Karpas-422 (cell line): ENCODE measurements around the gene C4B. TPM values are rescaled to one million over a fixed set of nuclear protein-coding genes. Genes with fewer than 3 reads are reported as not detected.
"Not testable (repeated sequence)": the region's sequence is repeated elsewhere in the genome, so short reads cannot be mapped to it uniquely, and the experiment has no call there.

Source experiments
- DNase-seq: peaks from one replicate; pipeline ENCODE4 v3.0.0-alpha.2; 2015
- H2AFZ ChIP-seq: fragments of 200-600 bp; sonication (generic); 2 replicates; pipeline ENCODE4 v1.6.1; 2014; ENCODE audit warnings: antibody characterized with exemption, low read length, mixed read lengths
- H3K27ac ChIP-seq: fragments of 200-600 bp; sonication (generic); 2 replicates; pipeline ENCODE4 v1.5.1; 2014; ENCODE audit warnings: mild to moderate bottlenecking, low read length, moderate library complexity
- H3K27me3 ChIP-seq: fragments of 200-600 bp; sonication (generic); 2 replicates; pipeline ENCODE4 v1.6.1; 2014; ENCODE audit warnings: low read length, mixed read lengths
- H3K36me3 ChIP-seq: fragments of 200-600 bp; sonication (generic); 2 replicates; pipeline ENCODE4 v1.6.1; 2014; ENCODE audit warnings: low read length, mixed read lengths; ENCODE audit not compliant: insufficient read depth
- H3K4me1 ChIP-seq: fragments of 200-600 bp; sonication (generic); 2 replicates; pipeline ENCODE4 v1.6.1; 2014; ENCODE audit warnings: mild to moderate bottlenecking, low read length, mixed read lengths
- H3K4me2 ChIP-seq: fragments of 200-600 bp; sonication (generic); 2 replicates; pipeline ENCODE4 v1.6.1; 2014; ENCODE audit warnings: low read length, low read depth, mild to moderate bottlenecking; ENCODE audit not compliant: poor library complexity, severe bottlenecking
- H3K4me3 ChIP-seq: fragments of 200-600 bp; sonication (generic); 2 replicates; pipeline ENCODE4 v1.5.1; 2014; ENCODE audit warnings: mild to moderate bottlenecking, antibody characterized with exemption, low read length, mixed read lengths
- H3K79me2 ChIP-seq: fragments of 200-600 bp; sonication (generic); 2 replicates; pipeline ENCODE4 v1.6.1; 2014; ENCODE audit warnings: mild to moderate bottlenecking, low read length, mixed read lengths
- H3K9ac ChIP-seq: fragments of 200-600 bp; sonication (generic); 2 replicates; pipeline ENCODE4 v1.6.0; 2014; ENCODE audit warnings: low read length
- H3K9me2 ChIP-seq: fragments of 200-600 bp; sonication (generic), shearing (Covaris generic); replicated peaks from 2 replicates; pipeline ENCODE4 v1.6.0; 2014; ENCODE audit warnings: mild to moderate bottlenecking, low read length, moderate library complexity; ENCODE audit not compliant: insufficient read depth
- H3K9me3 ChIP-seq: fragments of 300-700, 200-600 bp; sonication (generic); 2 replicates; pipeline ENCODE4 v1.6.1; 2014; ENCODE audit warnings: low read length, mixed read lengths
- H4K20me1 ChIP-seq: fragments of 200-600 bp; sonication (generic); 2 replicates; pipeline ENCODE4 v1.6.1; 2014; ENCODE audit warnings: mild to moderate bottlenecking, antibody characterized with exemption, low read length, low read depth; ENCODE audit not compliant: insufficient read depth
- total RNA-seq: library from RNA; depleted of rRNA; stranded (reverse); fragments of >200 nt; shearing (Covaris generic); gene quantifications from 2 replicates; pipeline ENCODE4 v1.2.3, GENCODE V29; 2014; ENCODE audit warnings: low replicate concordance

Gene C4B
- total RNA-seq, 1 experiment from 2014 or later = 1.9 TPM

DNA sequence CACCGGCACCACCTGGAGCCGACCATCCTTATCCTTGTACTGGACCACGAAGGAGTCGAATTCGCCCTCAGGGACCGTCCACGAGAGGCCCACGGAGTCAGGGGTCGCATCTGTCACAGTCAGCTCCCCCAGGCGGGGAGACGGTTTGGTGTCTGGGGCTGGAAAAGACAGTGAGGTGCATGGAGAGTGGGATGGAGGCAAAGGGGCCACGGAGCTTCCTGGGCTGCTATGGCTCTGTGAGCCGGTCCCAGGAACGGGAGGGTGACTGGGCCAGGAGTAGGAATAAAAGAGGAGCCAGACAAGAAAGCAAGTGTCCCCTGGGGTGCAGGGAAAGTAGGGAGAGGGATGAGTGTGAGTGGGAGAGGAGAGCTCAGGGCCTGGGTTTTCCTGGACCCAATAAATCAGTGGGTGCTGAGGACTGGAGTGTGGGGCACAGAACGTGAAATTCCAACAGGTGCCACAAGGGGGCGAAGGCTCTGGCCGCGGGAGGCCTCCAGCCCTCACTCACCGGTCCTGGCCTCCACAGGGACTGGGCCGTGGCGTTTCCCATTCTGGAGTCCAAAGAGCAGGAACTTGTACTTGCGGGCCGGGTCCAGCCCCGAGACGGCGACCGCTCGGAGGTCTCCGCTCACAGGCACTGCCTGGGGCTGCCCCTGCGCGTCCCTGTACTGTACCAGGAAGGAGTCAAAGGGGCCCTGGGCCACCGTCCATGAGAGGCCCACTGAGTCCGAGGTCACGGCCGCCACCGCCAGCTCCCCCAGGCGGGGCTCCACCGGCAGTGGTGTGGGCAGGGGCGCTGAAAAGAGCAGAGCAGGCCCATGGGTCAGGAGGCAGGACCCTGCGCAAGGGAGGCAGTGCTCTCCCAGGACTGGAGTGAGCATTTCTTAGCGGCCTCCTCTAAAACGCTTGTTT lies 33.5 kb downstream of the C4B start:
- no peak overlapping the region for H3K4me3 ChIP-seq
- H2AFZ ChIP-seq = no peak overlapping the region
- no peaks in the 10 kb centered on the region for H3K9me2 ChIP-seq
- DNase-seq = peak; percentile 89
- no peaks in the 10 kb centered on the region for H3K79me2 ChIP-seq
- H3K4me2 ChIP-seq = no peak overlapping the region
- H3K9me3 ChIP-seq = no peaks in the 10 kb centered on the region
- no peaks in the 10 kb centered on the region for H3K36me3 ChIP-seq
- H4K20me1 ChIP-seq = no peaks in the 10 kb centered on the region; the same call in 1 of the 2 replicates
- H3K4me1 ChIP-seq = no peaks in the 10 kb centered on the region
- no peak overlapping the region for H3K9ac ChIP-seq
- no peaks in the 10 kb centered on the region for H3K27me3 ChIP-seq
- H3K27ac ChIP-seq = no peak overlapping the region

GRCh38 chr6:32049149-32049548 lies 34.6 kb downstream of the C4B start:
- DNase-seq, H3K9me3 ChIP-seq, H2AFZ ChIP-seq, H3K4me1 ChIP-seq, H3K4me3 ChIP-seq, H4K20me1 ChIP-seq, H3K27ac ChIP-seq, H3K4me2 ChIP-seq, H3K9me2 ChIP-seq, H3K9ac ChIP-seq, H3K79me2 ChIP-seq, H3K36me3 ChIP-seq, H3K27me3 ChIP-seq: not testable (repeated sequence)

- H3K9ac ChIP-seq, H3K27ac ChIP-seq, H3K9me3 ChIP-seq: not testable (repeated sequence)
Observed at GRCh38 chr6:32049736-32050135, 35.1 kb downstream of the C4B start.

DNA sequence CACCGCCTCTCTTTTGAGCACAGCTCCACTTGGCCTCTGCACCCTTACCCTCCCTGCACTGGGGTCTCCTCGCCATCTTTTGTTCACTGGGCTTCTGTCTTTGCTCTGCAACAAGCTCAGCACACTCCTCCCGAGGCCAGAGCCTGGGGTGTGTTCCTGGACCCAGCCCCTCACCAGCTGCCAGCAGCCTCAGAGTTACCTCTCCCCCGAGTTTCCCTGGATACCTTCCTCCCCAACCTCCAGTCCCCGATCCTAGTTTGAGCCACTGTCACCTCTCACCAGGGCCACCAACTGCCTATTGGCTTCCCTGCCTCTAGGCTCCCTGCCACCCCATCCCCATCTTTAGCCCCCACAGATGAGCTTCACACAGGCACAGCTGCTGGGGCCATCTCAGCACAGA lies 36.0 kb downstream of the C4B start:
- Histone ChIP-seq H3K4me3 (no peak overlapping the region), H4K20me1 (no peaks in the 10 kb centered on the region; the same call in 1 of the 2 replicates), H3K27ac (no peak overlapping the region), H2AFZ (no peak overlapping the region), H3K4me1 (no peaks in the 10 kb centered on the region), H3K9ac (no peak overlapping the region), H3K36me3 (no peaks in the 10 kb centered on the region), H3K4me2 (no peak overlapping the region), H3K9me2 (no peaks in the 10 kb centered on the region), H3K27me3 (no peaks in the 10 kb centered on the region), H3K79me2 (no peaks in the 10 kb centered on the region), H3K9me3 (no peaks in the 10 kb centered on the region)
- DNase-seq = no peak

More at GRCh38 chr6:32049736-32050135, 35.1 kb downstream of the C4B start:
- not testable (repeated sequence) for H3K4me3 ChIP-seq, H3K4me2 ChIP-seq, H3K9me2 ChIP-seq, H3K79me2 ChIP-seq, H3K36me3 ChIP-seq, H3K4me1 ChIP-seq, H2AFZ ChIP-seq, H4K20me1 ChIP-seq, H3K27me3 ChIP-seq, DNase-seq

- not testable (repeated sequence) for H4K20me1 ChIP-seq, H3K27me3 ChIP-seq, H3K4me3 ChIP-seq, H3K27ac ChIP-seq, H3K9ac ChIP-seq, H3K4me2 ChIP-seq, H3K79me2 ChIP-seq, H2AFZ ChIP-seq, DNase-seq, H3K4me1 ChIP-seq, H3K9me3 ChIP-seq, H3K36me3 ChIP-seq, H3K9me2 ChIP-seq
Observed at GRCh38 chr6:32052626-32053025, 38.0 kb downstream of the C4B start.

DNA sequence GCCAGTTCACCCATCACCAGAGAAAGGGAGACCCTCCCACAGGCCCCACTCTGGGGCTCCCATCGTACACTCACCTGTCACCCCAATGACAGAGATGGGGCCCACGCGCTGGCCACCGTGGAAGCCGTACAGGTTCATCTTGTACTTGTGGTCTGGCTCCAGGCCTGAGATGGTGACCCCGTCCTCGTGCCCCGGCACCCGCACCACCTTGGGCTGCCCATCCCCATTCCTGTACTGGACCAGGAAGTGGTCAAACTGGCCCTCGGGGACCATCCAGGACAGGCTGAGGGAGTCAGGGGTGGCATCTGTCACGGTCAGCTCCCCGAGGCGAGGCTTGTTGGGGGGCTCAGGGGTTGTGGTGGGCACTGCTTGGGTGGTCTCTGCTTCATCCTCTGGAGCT lies 38.7 kb downstream of the C4B start:
- H3K9me2 ChIP-seq, H3K4me3 ChIP-seq, DNase-seq, H3K79me2 ChIP-seq, H4K20me1 ChIP-seq, H3K36me3 ChIP-seq, H2AFZ ChIP-seq, H3K9me3 ChIP-seq, H3K4me1 ChIP-seq, H3K27me3 ChIP-seq, H3K27ac ChIP-seq, H3K4me2 ChIP-seq, H3K9ac ChIP-seq: not testable (repeated sequence)

GRCh38 chr6:32055756-32056155 lies 41.2 kb downstream of the C4B start:
- H2AFZ ChIP-seq, H3K9me3 ChIP-seq, H3K27ac ChIP-seq, H3K9ac ChIP-seq, H3K4me1 ChIP-seq, H3K4me2 ChIP-seq, DNase-seq, H3K9me2 ChIP-seq, H4K20me1 ChIP-seq, H3K4me3 ChIP-seq, H3K79me2 ChIP-seq, H3K36me3 ChIP-seq, H3K27me3 ChIP-seq: not testable (repeated sequence)

- Histone ChIP-seq H3K36me3 (no peaks in the 10 kb centered on the region), H3K4me2 (no peak overlapping the region), H3K79me2 (no peaks in the 10 kb centered on the region), H3K27me3 (no peaks in the 10 kb centered on the region), H4K20me1 (no peaks in the 10 kb centered on the region), H3K9me2 (no peaks in the 10 kb centered on the region), H3K27ac (no peak overlapping the region), H3K9me3 (no peaks in the 10 kb centered on the region), H3K4me1 (no peaks in the 10 kb centered on the region), H2AFZ (no peak overlapping the region), H3K4me3 (no peak overlapping the region), H3K9ac (no peak overlapping the region)
- no peak for DNase-seq
Observed at GRCh38 chr6:32056254-32056653, 41.7 kb downstream of the C4B start.
